Thoracic aorta (tissue), 2 donors: ENCODE results near the gene ACAT2. TPM values are rescaled to one million over a fixed set of nuclear protein-coding genes. Genes with fewer than 3 reads are reported as not detected.

Source experiments
- ATAC-seq: fragments of 150-250 bp; one replicate; pipeline ENCODE4 v1.8.0; 2017; ENCODE audit warnings: low read depth; ENCODE audit not compliant: insufficient number of reproducible peaks, low FRiP score
- DNase-seq: peaks from one replicate; pipeline ENCODE4 v3.0.0-alpha.2; 2020; ENCODE audit warnings: low spot score
- H3K27ac ChIP-seq, 2 donors: fragments of 200-600 bp; sonication (generic); 1 replicate in 1 of 2; 2 replicates in 1 of 2; pipeline ENCODE4 v1.5.1; 2016; ENCODE audit warnings: mild to moderate bottlenecking in 2 of 2, moderate library complexity in 2 of 2
- H3K27me3 ChIP-seq: fragments of 200-600 bp; sonication (generic); replicated peaks from 2 replicates; pipeline ENCODE4 v1.6.0; 2016; ENCODE audit warnings: mild to moderate bottlenecking; ENCODE audit not compliant: insufficient read depth
- H3K36me3 ChIP-seq: fragments of 200-600 bp; sonication (generic); one replicate; pipeline ENCODE4 v1.5.1; 2016
- H3K4me1 ChIP-seq, 2 donors: fragments of 200-600 bp; sonication (generic); 1 replicate in 1 of 2; 2 replicates in 1 of 2; pipeline versions ENCODE4 v1.5.1 to v1.6.0; 2016; ENCODE audit warnings: low read depth in 2 of 2, mild to moderate bottlenecking in 1 of 2; ENCODE audit not compliant: control insufficient read depth in 1 of 2
- H3K4me3 ChIP-seq: fragments of 200-600 bp; sonication (generic); 2 replicates; pipeline ENCODE4 v1.5.1; 2016; ENCODE audit warnings: mild to moderate bottlenecking
- H3K9me3 ChIP-seq: fragments of 200-600 bp; sonication (generic); 2 replicates; pipeline ENCODE4 v1.5.1; 2016
- CTCF ChIP-seq: fragments of 200-600 bp; sonication (generic); IDR thresholded peaks from one replicate; pipeline ENCODE4 v1.5.1; 2019; ENCODE audit warnings: antibody characterized with exemption
- total RNA-seq, 2 donors: library from RNA; depleted of rRNA; stranded (reverse); fragments of >200 nt; gene quantifications; one replicate each; pipeline versions ENCODE4 v1.1.0 to v1.2.3, GENCODE V29; 2016

ACAT2 gene
- total RNA-seq, 2 donors from 2014 or later = 8.1 to 11.1 TPM

DNA sequence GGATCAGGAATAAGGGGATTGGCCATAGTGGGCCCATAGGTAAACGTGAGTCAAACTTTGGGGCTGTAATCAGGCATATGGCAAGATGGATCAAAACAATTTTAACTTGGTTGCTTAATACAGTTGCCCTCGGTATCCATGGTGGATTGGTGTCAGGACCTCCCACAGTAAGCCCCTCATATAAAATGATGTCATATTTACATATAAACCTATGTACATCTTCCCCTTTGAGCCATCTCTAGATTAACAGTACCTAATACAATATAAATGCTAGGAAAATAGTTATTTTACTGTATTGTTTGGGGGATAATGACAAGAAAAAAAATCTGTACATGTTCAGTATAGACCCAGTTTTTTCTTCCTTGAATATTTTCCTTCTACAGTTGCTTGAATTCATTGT is 7.4 kb upstream of the ACAT2 start:
- no peak for TF ChIP-seq CTCF
- DNase-seq = no peak
- no peaks in the 10 kb centered on the region for H3K9me3 ChIP-seq
- no peak overlapping the region for H3K27ac ChIP-seq
- ATAC-seq = no peak
- no peaks in the 10 kb centered on the region for H3K27me3 ChIP-seq
- H3K4me3 ChIP-seq = no peak overlapping the region
- peaks cover 0 to 8% of the 10 kb centered on the region in 2 donors for H3K4me1 ChIP-seq
- H3K36me3 ChIP-seq = peaks cover 24% of the 10 kb centered on the region

- H3K27me3 ChIP-seq = no peaks in the 10 kb centered on the region
Measured at GRCh38 chr6:159754959-159755914, 6.6 kb upstream of the ACAT2 start.

DNA sequence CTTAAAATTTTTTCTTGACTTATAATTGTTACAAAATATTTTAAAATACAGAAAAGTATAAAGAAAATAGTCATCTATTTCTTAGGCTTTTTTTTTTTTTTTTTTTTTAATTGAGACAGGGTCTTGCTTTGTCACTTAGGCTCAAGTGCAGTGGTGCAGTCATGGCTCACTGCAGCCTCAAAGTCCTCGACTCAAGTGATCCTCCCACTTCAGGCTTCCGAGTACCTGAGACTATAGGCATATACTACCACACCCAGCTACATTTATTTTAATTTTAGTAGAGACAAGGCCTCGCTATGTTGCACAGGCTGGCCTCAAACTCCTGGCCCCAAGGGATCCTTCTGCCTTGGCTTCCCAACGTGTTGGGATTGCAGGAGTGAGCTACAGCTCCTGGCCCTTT is 5.3 kb upstream of the ACAT2 start:
- no peak overlapping the region for H3K4me3 ChIP-seq
- no peaks in the 10 kb centered on the region for H3K9me3 ChIP-seq
- peaks cover 24% of the 10 kb centered on the region for H3K36me3 ChIP-seq
- H3K27ac ChIP-seq = no peak overlapping the region
- DNase-seq = no peak
- H3K27me3 ChIP-seq = no peaks in the 10 kb centered on the region
- ATAC-seq = no peak
- TF ChIP-seq CTCF = no peak
- peaks cover 7 to 15% of the 10 kb centered on the region in 2 donors for H3K4me1 ChIP-seq

More at GRCh38 chr6:159754959-159755914, 6.6 kb upstream of the ACAT2 start:
- peak overlapping the region; percentile 1 to 20 for H3K27ac ChIP-seq
- H3K36me3 ChIP-seq = peaks cover 24% of the 10 kb centered on the region
- no peaks in the 10 kb centered on the region for H3K9me3 ChIP-seq
- no peak for TF ChIP-seq CTCF
- no peak for DNase-seq
- no peak overlapping the region for H3K4me3 ChIP-seq
- H3K4me1 ChIP-seq = peaks cover 0 to 8% of the 10 kb centered on the region in 2 donors
- no peak for ATAC-seq

- no peak for ATAC-seq
- Histone ChIP-seq H3K27ac (no peak overlapping the region), H3K27me3 (no peaks in the 10 kb centered on the region), H3K4me3 (no peak overlapping the region), H3K36me3 (peaks cover 18% of the 10 kb centered on the region), H3K9me3 (no peaks in the 10 kb centered on the region), H3K4me1 (peaks cover 7 to 24% of the 10 kb centered on the region in 2 donors)
- no peak for DNase-seq
- no peak for TF ChIP-seq CTCF
Measured at GRCh38 chr6:159758031-159759001, 3.5 kb upstream of the ACAT2 start.

DNA sequence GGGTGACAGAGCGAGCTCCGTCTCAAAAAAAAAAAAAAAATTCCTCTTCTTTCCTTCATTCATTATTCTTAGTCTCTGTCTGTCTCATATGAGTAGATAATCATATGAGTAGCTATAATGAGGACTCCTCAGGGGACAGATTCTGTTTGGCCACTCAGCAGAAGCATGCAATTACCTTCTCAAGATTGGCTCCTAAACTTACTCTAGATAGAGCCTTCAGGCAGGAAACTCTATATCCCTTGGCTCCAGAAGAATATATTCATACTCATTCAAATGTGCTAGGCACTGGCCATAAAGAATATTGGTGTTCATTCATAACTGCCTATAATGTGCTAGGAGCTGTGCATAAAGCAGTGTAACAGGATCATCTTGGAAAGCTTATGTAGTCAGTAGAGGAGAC is 2.2 kb upstream of the ACAT2 start:
- H3K27ac ChIP-seq = no peak overlapping the region
- ATAC-seq = no peak
- peaks cover 7 to 24% of the 10 kb centered on the region in 2 donors for H3K4me1 ChIP-seq
- H3K9me3 ChIP-seq = no peaks in the 10 kb centered on the region
- no peaks in the 10 kb centered on the region for H3K27me3 ChIP-seq
- H3K4me3 ChIP-seq = no peak overlapping the region
- peaks cover 12% of the 10 kb centered on the region for H3K36me3 ChIP-seq
- DNase-seq = no peak
- TF ChIP-seq CTCF = no peak
